H1 (cell line): ENCODE measurements around the gene TFPT. TPM values are rescaled to one million over a fixed set of nuclear protein-coding genes. Genes with fewer than 3 reads are reported as not detected.

ENCODE experiments used
- SUZ12 ChIP-seq: fragments of 200-600 bp; sonication (generic); IDR thresholded peaks from 2 replicates; pipeline ENCODE4 v1.6.1; 2012; ENCODE audit warnings: mild to moderate bottlenecking, inconsistent platforms, low read length, moderate library complexity, mixed read lengths
- polyA plus RNA-seq, 7 experiments: library from polyadenylated mRNA; depleted of rRNA in 3 of 7; stranded (reverse) in 5 of 7; unstranded in 2 of 7; fragments of >200 nt in 5 of 7; fragments of 200-250 nt in 2 of 7; gene quantifications; 1 replicate in 5 of 7; 2 replicates in 1 of 7; 4 replicates in 1 of 7; pipeline versions ENCODE4 v1.2.1 to v1.2.3, GENCODE V29; 2011 to 2013; ENCODE audit warnings: missing spikeins in 2 of 7, mixed read lengths in 2 of 7
- total RNA-seq: library from RNA; stranded (reverse); fragmentation: NEBNext Ultra II Directional; extraction: Animal tissue kit (Norgen Biotek cat#: 25700); gene quantifications from 2 replicates; pipeline ENCODE4 v1.2.1, GENCODE V29; 2021

Gene TFPT
- total and polyA plus RNA-seq, 2 of the 8 experiments (the other 6 are each of a cell fraction or from before 2014, with no cell fraction given) = 10.4 to 17.7 TPM

- TF ChIP-seq SUZ12 = peak; percentile 26; the same call in 1 of the 2 replicates
Observed at GRCh38 chr19:54096617-54097106, 18.8 kb downstream of the TFPT start (continued).
